H9 (cell line): Measurements from ENCODE around the gene ARL5A. TPM values are rescaled to one million over a fixed set of nuclear protein-coding genes. Genes with fewer than 3 reads are reported as not detected.

Source experiments
- DNase-seq: peaks from one replicate; pipeline ENCODE4 v3.0.0-alpha.2; 2017
- H2AFZ ChIP-seq: one replicate; pipeline ENCODE4 v1.6.1; 2013; ENCODE audit warnings: mild to moderate bottlenecking, low read length, control low read depth, moderate library complexity
- H2AK5ac ChIP-seq: 2 replicates; pipeline ENCODE4 v1.6.1; 2013; ENCODE audit warnings: low read length, control low read depth, mixed read lengths; ENCODE audit not compliant: insufficient read length
- H2BK120ac ChIP-seq: one replicate; pipeline ENCODE4 v1.6.1; 2013; ENCODE audit warnings: low read depth, mild to moderate bottlenecking, low read length, control low read depth, inconsistent platforms; ENCODE audit not compliant: poor library complexity, severe bottlenecking
- H2BK12ac ChIP-seq: 2 replicates; pipeline ENCODE4 v1.6.1; 2013; ENCODE audit warnings: low read length, control low read depth, mixed read lengths, low read depth; ENCODE audit not compliant: insufficient read length
- H2BK15ac ChIP-seq: 2 replicates; pipeline ENCODE4 v1.6.1; 2013; ENCODE audit warnings: low read depth, low read length, control low read depth
- H2BK20ac ChIP-seq: one replicate; pipeline ENCODE4 v1.6.1; 2013; ENCODE audit warnings: low read depth, mild to moderate bottlenecking, low read length, control low read depth, inconsistent platforms; ENCODE audit not compliant: poor library complexity, severe bottlenecking
- H2BK5ac ChIP-seq: 2 replicates; pipeline ENCODE4 v1.6.1; 2013; ENCODE audit warnings: low read length, control low read depth, mixed read lengths; ENCODE audit not compliant: insufficient read length
- H3K14ac ChIP-seq: 2 replicates; pipeline ENCODE4 v1.6.1; 2013; ENCODE audit warnings: low read length, control low read depth; ENCODE audit not compliant: insufficient read depth
- H3K18ac ChIP-seq: 2 replicates; pipeline ENCODE4 v1.6.1; 2013; ENCODE audit warnings: low read depth, mild to moderate bottlenecking, mixed read lengths, low read length, control low read depth; ENCODE audit not compliant: insufficient read length
- H3K23ac ChIP-seq: 2 replicates; pipeline ENCODE4 v1.6.1; 2013; ENCODE audit warnings: low read length, control low read depth, mixed read lengths, low read depth; ENCODE audit not compliant: insufficient read length
- H3K23me2 ChIP-seq: 2 replicates; pipeline ENCODE4 v1.6.1; 2013; ENCODE audit warnings: low read depth, mild to moderate bottlenecking, mixed read lengths, low read length, control low read depth; ENCODE audit not compliant: insufficient read length, poor library complexity, severe bottlenecking
- H3K27ac ChIP-seq: 2 replicates; pipeline ENCODE4 v1.5.1; 2013; ENCODE audit warnings: low read length, control low read depth, mixed read lengths, low read depth; ENCODE audit not compliant: insufficient read length
- H3K27me3 ChIP-seq: 2 replicates; pipeline ENCODE4 v1.6.1; 2013; ENCODE audit warnings: low read length, control low read depth, inconsistent platforms; ENCODE audit not compliant: insufficient read depth
- H3K4ac ChIP-seq: 2 replicates; pipeline ENCODE4 v1.6.1; 2013; ENCODE audit warnings: low read depth, mild to moderate bottlenecking, control low read depth, inconsistent platforms, low read length, moderate library complexity
- H3K4me1 ChIP-seq: 2 replicates; pipeline ENCODE4 v1.6.1; 2013; ENCODE audit warnings: low read length, control low read depth, inconsistent platforms; ENCODE audit not compliant: insufficient read depth
- H3K4me2 ChIP-seq: 2 replicates; pipeline ENCODE4 v1.6.1; 2013; ENCODE audit warnings: low read length, control low read depth, mixed read lengths; ENCODE audit not compliant: insufficient read length, insufficient read depth
- H3K56ac ChIP-seq: 2 replicates; pipeline ENCODE4 v1.6.1; 2013; ENCODE audit warnings: low read depth, mild to moderate bottlenecking, mixed read lengths, low read length, control low read depth; ENCODE audit not compliant: insufficient read length
- H3K79me1 ChIP-seq: 2 replicates; pipeline ENCODE4 v1.6.1; 2013; ENCODE audit warnings: low read depth, mild to moderate bottlenecking, moderate library complexity, low read length, control low read depth, inconsistent platforms; ENCODE audit not compliant: insufficient read depth, poor library complexity, severe bottlenecking
- H3K79me2 ChIP-seq: 2 replicates; pipeline ENCODE4 v1.6.1; 2013; ENCODE audit warnings: low read length, control low read depth, inconsistent platforms; ENCODE audit not compliant: insufficient read depth
- H3K9ac ChIP-seq: 2 replicates; pipeline ENCODE4 v1.6.1; 2013; ENCODE audit warnings: low read length, control low read depth, mixed read lengths; ENCODE audit not compliant: insufficient read length; ENCODE audit errors: extremely low read depth
- H3K9me3 ChIP-seq: one replicate; pipeline ENCODE4 v1.6.1; 2013; ENCODE audit warnings: low read depth, low read length, inconsistent platforms; ENCODE audit not compliant: control insufficient read depth
- H3T11ph ChIP-seq: one replicate; pipeline ENCODE4 v1.6.1; 2013; ENCODE audit warnings: mild to moderate bottlenecking, low read length, control low read depth, inconsistent platforms
- H4K20me1 ChIP-seq: one replicate; pipeline ENCODE4 v1.6.1; 2013; ENCODE audit not compliant: control insufficient read depth, insufficient read length, insufficient read depth
- H4K5ac ChIP-seq: 2 replicates; pipeline ENCODE4 v1.6.1; 2013; ENCODE audit warnings: low read depth, mild to moderate bottlenecking, mixed read lengths, low read length, control low read depth; ENCODE audit not compliant: insufficient read length
- H4K8ac ChIP-seq: replicated peaks from 2 replicates; pipeline ENCODE4 v1.6.1; 2013; ENCODE audit warnings: low read length, control low read depth, mixed read lengths, low read depth; ENCODE audit not compliant: insufficient read length
- H4K91ac ChIP-seq: 2 replicates; pipeline ENCODE4 v1.6.1; 2013; ENCODE audit warnings: low read depth, mild to moderate bottlenecking, moderate library complexity, mixed read lengths, low read length, control low read depth; ENCODE audit not compliant: insufficient read length
- H3K27ac Mint-ChIP-seq, 3 experiments: 2 replicates in 2 of 3; 3 replicates in 1 of 3; pipeline ENCODE4 v1.8.0; 2020 to 2021; ENCODE audit warnings: mixed read lengths in 3 of 3, mild to moderate bottlenecking in 1 of 3, moderate library complexity in 1 of 3
- H3K27me3 Mint-ChIP-seq: 2 replicates; pipeline ENCODE4 v1.8.0; 2021; ENCODE audit warnings: low read depth, mild to moderate bottlenecking, moderate library complexity, mixed read lengths
- H3K36me3 Mint-ChIP-seq, 3 experiments: 2 replicates in 2 of 3; 3 replicates in 1 of 3; pipeline ENCODE4 v1.8.0; 2020 to 2021; ENCODE audit warnings: low read depth in 3 of 3, mixed read lengths in 3 of 3; ENCODE audit not compliant: insufficient read depth in 1 of 3
- H3K4me1 Mint-ChIP-seq, 2 experiments: 2 replicates each; pipeline ENCODE4 v1.8.0; 2020; ENCODE audit warnings: mixed read lengths in 2 of 2
- H3K4me3 Mint-ChIP-seq, 2 experiments: 2 replicates in 1 of 2; 3 replicates in 1 of 2; pipeline ENCODE4 v1.8.0; 2020 to 2021; ENCODE audit warnings: mild to moderate bottlenecking in 2 of 2, mixed read lengths in 2 of 2, moderate library complexity in 1 of 2
- H3K9me3 Mint-ChIP-seq, 2 experiments: 2 replicates in 1 of 2; 3 replicates in 1 of 2; pipeline ENCODE4 v1.8.0; 2020; ENCODE audit warnings: mild to moderate bottlenecking in 2 of 2, mixed read lengths in 2 of 2, moderate library complexity in 1 of 2
- CTCF ChIP-seq: fragments of 200-600 bp; sonication (generic); conservative IDR thresholded peaks from 3 replicates; pipeline ENCODE4 v1.8.0; 2021; ENCODE audit warnings: antibody characterized with exemption, mild to moderate bottlenecking
- WGBS: extraction: QIAGEN DNeasy Blood & Tissue Kit; methylation state at CpG from one replicate; pipeline ENCODE4 v1.1.7; 2013; ENCODE audit warnings: missing lambda C conversion rate, low lambda C conversion rate, mixed read lengths; ENCODE audit not compliant: insufficient read length; ENCODE audit errors: extremely low coverage; 5-methylcytosine and 5-hydroxymethylcytosine counted together
- total RNA-seq: library from RNA; stranded (reverse); gene quantifications from 2 replicates; pipeline ENCODE4 v1.2.1, GENCODE V29; 2021

The ARL5A gene
- total RNA-seq, 1 experiment from 2014 or later: 66.7 TPM

DNA sequence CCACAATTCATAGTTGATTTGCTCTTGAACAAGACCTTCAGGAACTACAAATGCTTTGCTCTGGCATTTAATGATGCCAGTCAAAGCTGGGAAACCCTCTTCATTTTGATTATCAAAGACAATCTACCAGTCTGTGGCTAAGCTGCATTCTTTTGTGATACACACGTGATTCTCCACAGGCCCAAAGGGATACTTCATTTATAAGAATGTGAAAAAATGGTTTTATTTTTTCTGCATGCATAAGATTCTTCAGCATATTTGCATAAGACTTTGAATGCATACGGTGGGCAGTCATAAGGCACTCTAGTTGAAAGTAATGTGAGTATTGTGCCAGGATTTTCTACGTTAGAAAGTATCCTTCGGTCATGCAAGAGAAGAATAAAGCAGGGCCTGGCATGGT lies 33.0 kb upstream of the ARL5A start:
- H2AK5ac ChIP-seq: no peak overlapping the region
- no peak overlapping the region for H3K56ac ChIP-seq
- no peak overlapping the region for H2BK15ac ChIP-seq
- no peak for DNase-seq
- no peak overlapping the region for H2BK5ac ChIP-seq
- H3K4me1 Mint-ChIP-seq: peaks cover 0 to 4% of the 10 kb centered on the region in 2 experiments; a peak in 2 of 4 replicates
- no peak overlapping the region for H4K91ac ChIP-seq
- no peaks in the 10 kb centered on the region for H3K79me1 ChIP-seq
- no peak overlapping the region for H3K18ac ChIP-seq
- no peak overlapping the region for H3K27ac ChIP-seq
- H3K9ac ChIP-seq: no peak overlapping the region
- H4K5ac ChIP-seq: no peak overlapping the region
- H2BK20ac ChIP-seq: no peak overlapping the region
- no peaks in the 10 kb centered on the region for H3K9me3 Mint-ChIP-seq
- no peaks in the 10 kb centered on the region for H3K23me2 ChIP-seq
- no peaks in the 10 kb centered on the region for H3K79me2 ChIP-seq
- no peaks in the 10 kb centered on the region for H3K27me3 Mint-ChIP-seq
- H3T11ph ChIP-seq: no peak overlapping the region
- no peak overlapping the region for H3K27ac Mint-ChIP-seq
- no peak overlapping the region for H2AFZ ChIP-seq
- H3K14ac ChIP-seq: no peak overlapping the region
- no peaks in the 10 kb centered on the region for H3K9me3 ChIP-seq
- no peak overlapping the region for H3K4me2 ChIP-seq
- H3K4ac ChIP-seq: no peak overlapping the region
- H3K27me3 ChIP-seq: no peaks in the 10 kb centered on the region
- no peaks in the 10 kb centered on the region for H4K20me1 ChIP-seq
- no peaks in the 10 kb centered on the region for H3K4me1 ChIP-seq
- TF ChIP-seq CTCF: no peak
- no peak overlapping the region for H2BK120ac ChIP-seq
- no peak overlapping the region for H3K23ac ChIP-seq
- no peak overlapping the region for H2BK12ac ChIP-seq
- no CpG with 5 or more reads among the region's 4 CpGs for WGBS
- no peak overlapping the region for H4K8ac ChIP-seq
- no peaks in the 10 kb centered on the region for H3K36me3 Mint-ChIP-seq
- no peak overlapping the region for H3K4me3 Mint-ChIP-seq
